T1000 (cell line): ENCODE data around the gene CHAC1.

ENCODE experiments used
- DNase-seq: peaks from one replicate; lab custom pipeline; 2025; ENCODE audit warnings: mixed read lengths; lab: John Stamatoyannopoulos, UW

The CHAC1 gene

GRCh38 chr15:40925495-40925862, 27.8 kb upstream of the CHAC1 start:
- DNase-seq = no peak

- no peak for DNase-seq
Observed at GRCh38 chr15:40925863-40926658, 27.2 kb upstream of the CHAC1 start.

GRCh38 chr15:40926659-40927494, 26.4 kb upstream of the CHAC1 start:
- DNase-seq = no peak

GRCh38 chr15:40927495-40927872, 25.8 kb upstream of the CHAC1 start:
- DNase-seq = no peak

GRCh38 chr15:40927873-40928806, 25.1 kb upstream of the CHAC1 start:
- no peak for DNase-seq

- peak; percentile 24 for DNase-seq
Observed at GRCh38 chr15:40928821-40929659, 24.2 kb upstream of the CHAC1 start, which contains the start of gene DLL4. TSS of gene DLL4 (plus strand) at chr15:40929340. CDS start at chr15:40929669, 329 bp downstream.

- no peak for DNase-seq
Observed at GRCh38 chr15:40929660-40930429, 23.4 kb upstream of the CHAC1 start.

GRCh38 chr15:40930430-40931299, 22.6 kb upstream of the CHAC1 start:
- no peak for DNase-seq

GRCh38 chr15:40931300-40932142, 21.8 kb upstream of the CHAC1 start:
- no peak for DNase-seq

- DNase-seq = no peak
Observed at GRCh38 chr15:40932156-40932555, 21.1 kb upstream of the CHAC1 start.

- no peak for DNase-seq
Observed at GRCh38 chr15:40932649-40933516, 20.4 kb upstream of the CHAC1 start.

GRCh38 chr15:40933517-40933902, 19.8 kb upstream of the CHAC1 start:
- DNase-seq = no peak

- no peak for DNase-seq
Observed at GRCh38 chr15:40934457-40934856, 18.8 kb upstream of the CHAC1 start.

- DNase-seq = no peak
Observed at GRCh38 chr15:40936234-40936708, 17.0 kb upstream of the CHAC1 start.

GRCh38 chr15:40936709-40937666, 16.3 kb upstream of the CHAC1 start:
- DNase-seq = peak; percentile 42
